GM18502 (cell line): ENCODE measurements around the gene MAP3K5.

Experiments used
- ATAC-seq: cut with Tn5 transposase; IDR thresholded peaks from one replicate; pipeline ENCODE4 v1.9.1; 2021; ENCODE audit warnings: mild to moderate bottlenecking; ENCODE audit not compliant: unreplicated experiment, poor library complexity

MAP3K5 gene

DNA sequence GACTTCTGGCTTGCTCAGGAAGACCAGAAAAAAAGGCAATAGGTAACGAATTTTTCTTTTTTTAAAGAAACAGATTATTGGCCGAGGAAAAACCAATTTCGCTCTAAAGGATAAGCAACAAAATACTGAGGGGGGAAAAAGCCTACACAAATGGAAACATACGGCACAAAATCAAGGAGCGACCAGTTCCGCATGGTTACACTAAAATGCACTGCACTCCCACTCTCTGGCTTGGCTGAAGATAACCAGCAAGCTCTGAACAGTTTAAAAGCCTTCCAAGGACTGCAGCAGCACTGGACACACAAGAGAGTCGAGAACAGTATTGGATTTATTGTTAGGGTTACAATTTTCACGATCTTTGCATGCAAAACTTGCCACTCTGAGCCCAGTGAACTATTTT is 241.2 kb downstream of the MAP3K5 start:
- ATAC-seq = no peak

DNA sequence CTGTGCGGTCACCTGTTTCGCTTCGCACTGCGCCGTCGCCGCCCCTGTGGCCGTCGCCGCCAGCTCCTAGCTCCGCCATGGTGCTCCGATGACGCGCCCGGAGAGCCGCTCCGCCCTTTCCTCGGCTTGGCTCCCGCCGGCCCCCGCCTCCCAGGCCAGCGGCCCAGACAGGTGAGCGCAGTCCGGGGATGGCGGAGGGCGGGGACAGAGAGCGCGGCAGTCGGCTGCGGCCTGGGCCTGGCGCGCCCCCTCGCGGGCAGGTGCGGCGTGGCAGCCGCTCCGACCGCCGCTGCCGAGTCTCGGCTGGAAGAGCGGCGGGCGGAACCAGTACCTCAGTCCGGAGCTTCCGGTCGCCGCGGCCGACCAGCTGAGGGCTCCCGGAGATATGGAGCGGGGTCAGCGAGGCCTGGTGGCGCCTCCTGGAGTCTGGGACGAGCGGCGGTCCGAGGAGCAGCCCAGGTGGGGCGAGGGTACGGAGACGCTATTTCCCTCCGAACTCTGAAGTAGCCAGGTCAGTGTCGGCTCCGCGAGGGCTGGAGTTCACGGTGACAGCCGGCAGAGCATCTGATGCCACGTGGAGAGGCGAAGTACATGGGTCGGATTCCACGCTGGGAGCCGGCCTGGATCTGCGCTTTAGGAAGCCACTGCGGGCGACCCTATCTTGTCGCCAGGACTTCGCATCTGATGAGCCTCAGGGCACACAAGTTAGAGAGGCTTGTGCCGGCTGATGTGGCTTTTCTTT is 241.8 kb downstream of the MAP3K5 start, which contains the start of gene MAP7:
Gene MAP7 (minus strand): TSS at position 93 of the 742 bp plus-strand sequence. CDS start 14 bp downstream, at position 79.
- peak; percentile 69 for ATAC-seq

DNA sequence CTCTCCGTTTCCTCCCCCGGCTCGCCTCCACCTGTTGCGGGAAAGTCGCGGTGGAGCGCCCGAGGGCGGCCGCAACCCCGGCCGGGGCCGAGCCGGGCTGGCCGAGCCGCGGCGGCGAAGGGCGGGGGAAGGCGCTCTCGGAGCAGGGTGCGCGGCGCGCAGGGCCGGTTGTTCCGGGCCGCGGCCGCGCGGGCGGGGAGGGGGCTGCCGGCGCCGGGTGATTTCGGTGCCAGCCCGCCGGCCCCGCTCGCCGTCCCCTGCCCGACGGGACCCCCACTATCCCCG is 242.3 kb downstream of the MAP3K5 start:
- peak; percentile 65 for ATAC-seq

DNA sequence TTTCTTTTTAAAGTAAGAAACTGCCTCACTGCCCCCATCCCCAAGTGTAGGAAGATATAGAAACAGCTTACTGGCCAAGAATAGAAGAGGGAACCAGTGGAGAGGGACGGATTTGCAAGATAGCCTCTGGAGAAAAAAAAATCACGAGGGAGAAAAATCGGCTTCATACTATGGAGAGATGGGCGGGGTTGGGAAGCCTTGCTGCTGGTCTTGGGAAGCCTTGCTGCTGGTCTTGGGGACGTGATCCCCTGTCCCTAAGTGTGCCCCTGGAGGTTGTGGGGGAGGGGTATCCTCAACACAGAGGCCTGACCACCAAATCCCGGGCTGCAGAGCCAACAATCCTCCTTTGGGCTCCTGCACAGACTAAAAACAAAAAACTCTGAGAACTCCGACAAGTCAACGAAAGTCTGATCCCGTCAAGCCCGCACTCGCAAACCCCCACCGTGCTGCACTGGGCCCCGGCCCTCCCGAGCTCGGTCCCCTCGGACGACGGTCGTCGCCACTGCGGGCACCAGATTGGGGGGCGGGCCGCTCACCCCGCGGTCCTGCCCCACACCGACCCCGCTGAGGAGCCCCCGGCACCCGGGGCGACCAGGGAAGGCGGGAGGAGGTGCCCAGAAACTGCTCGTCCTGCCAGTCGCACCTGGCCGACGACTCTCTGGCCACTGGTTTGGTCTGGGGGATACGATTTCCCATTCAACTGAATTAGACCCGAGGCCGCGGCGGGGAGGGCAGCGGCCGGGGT is 242.8 kb downstream of the MAP3K5 start:
- ATAC-seq = no peak

DNA sequence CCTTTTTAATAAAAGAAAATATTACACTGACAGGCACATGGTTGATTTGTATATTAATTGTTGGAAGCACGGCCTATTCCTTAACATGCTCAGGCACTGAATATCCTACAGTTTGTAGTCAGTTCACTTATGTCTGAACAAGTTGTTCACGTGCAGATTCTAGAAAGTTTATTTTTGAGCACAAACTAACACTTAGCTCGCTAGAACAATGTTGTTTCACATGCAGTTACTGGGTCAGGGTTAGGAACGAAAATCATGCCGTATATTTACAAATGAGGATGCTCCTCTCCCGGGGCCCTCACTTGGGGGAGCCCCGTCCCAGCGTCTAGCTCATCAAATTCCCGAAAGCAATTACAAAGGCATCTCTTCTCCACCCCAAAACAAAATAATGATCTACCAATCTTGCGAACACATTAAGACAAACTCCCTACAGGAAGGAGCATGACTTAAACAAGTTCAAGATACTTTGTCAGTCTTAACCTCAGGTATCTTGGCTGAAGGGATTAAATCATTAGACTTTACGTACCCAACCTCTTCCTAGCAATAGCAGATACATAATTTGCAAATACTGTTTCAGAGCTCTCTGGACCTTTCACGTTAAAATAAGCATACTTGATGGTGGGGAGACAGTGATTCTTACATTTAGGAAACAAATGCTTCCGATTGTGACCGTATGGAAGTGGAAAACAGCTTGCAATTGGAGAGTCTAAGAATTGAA is 243.5 kb downstream of the MAP3K5 start:
- no peak for ATAC-seq

DNA sequence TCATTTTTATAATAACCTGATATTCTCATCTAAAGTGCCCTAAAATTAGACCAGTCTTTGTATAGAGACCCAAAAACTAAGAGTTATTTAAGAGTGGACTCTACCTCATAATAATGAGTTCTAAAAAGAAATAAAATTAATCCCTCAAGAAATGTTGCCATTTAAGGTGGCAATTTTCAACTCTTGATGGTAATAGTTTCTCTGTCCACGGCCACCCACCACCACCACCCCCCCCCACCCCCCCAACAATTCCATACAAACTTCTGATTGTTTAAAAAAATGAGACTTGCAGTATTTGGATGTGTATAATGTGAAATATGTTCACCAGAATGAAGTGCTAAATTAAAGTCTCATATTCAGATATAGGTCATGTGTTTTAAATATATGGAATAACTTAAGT is 244.4 kb downstream of the MAP3K5 start:
- ATAC-seq = no peak

DNA sequence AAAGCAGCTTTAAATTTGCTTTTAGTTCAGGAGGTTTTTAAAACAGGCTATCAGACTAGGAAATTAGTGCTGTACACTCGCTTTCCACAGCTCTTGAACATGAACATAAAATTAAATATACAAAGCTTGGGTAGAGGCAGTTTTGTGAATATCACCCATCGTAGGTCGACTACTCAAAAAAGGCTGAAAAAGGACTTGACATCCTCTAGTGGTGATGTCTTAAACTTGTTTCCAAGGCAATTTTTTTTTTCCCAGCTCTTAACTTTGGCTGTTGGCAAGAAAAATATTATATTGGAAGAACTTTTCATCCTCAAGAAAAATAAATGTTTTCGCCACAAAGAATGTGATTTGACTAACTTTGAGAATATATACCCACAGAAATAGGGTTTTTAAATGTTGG is 244.9 kb downstream of the MAP3K5 start:
- no peak for ATAC-seq

- ATAC-seq = no peak
These were observed 245.9 kb downstream of the MAP3K5 start for GRCh38 chr6:136546331-136546730.

DNA sequence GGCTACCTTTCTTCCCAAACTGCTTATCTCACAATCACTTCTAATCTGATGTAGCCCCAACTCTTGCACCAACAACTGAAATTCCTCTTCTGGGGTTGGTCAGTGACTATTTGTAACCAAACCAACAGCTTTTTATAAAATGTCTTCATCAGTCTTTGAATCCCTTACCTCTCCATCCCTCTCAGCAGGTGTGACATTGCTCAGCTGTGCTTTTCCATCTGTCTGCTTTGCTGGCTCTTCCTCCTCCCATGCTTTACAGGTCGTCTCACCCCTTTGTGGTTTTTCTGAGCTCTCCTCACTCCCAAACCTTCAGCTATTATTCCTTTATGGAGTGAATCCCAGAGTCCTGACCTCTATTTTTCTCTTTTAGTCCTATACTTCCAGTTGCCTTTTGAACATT is 248.0 kb downstream of the MAP3K5 start:
- ATAC-seq = no peak

DNA sequence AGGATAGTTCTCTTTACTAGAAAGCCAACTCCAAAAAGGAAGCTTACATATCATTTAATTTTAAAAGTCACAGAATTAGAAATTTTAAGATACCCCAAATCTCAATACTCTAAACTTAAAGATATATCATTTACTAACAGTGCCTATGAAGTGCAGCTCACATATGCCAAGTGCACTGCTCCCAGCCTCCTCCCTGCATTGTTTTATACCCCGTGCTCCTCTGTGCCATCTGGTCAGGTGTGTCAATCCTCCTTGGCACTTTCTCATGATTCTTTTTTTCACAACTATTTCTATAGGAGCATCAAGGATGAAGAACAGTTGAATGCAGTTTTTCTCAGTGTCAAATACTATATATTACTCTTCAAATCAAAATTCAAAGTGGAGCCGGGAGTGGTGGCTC is 250.9 kb downstream of the MAP3K5 start:
- ATAC-seq = no peak

DNA sequence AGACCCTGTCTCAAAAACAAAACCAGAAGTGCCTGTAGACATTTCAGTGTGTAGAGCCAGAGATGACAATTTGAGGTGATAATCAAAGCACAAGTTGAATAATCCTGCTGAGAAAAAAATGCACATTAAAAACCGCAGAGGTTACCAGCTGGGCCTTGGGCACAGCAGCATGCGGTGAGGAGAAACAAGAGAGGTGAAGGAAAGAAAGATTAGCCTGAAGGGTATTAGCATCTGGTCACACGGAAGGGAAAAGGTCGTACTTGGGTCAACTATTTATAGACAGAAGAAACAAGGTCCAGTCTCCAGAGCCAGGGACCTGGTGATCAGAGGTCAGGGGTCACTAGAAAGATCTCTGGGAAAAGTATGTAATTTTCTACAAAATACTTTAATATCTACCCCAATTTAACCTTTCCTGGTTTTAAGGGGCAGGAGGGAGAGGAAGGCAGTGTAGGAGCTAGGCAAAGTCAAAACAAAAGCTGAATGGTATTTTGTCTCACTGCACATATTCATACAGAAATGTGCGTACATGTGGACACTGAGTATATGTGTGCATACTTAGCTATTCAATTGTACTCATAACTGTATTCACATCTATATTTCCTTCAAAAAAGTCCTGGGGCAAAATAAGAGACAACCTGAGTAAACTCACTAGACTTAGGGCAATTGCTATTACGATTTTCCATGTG is 252.2 kb downstream of the MAP3K5 start:
- no peak for ATAC-seq

DNA sequence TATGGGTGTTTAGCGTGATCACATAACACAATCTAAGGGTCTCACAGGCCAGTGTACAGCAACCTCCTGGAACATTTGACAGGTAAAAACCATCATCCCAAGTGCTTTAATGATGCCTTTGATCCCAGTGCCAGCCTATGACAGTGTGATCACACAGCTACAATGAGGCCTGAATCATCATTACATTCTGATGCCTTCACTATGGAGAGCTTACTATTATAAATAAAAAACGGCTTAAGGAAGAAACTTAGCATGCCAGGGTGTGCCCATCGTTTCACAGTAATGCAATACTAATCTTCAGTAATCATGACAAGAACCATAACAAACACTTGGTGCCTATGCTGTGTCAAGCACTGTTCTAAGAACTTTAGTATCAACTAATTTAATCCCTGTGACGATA is 253.4 kb downstream of the MAP3K5 start:
- no peak for ATAC-seq

- ATAC-seq = no peak
These were observed 256.2 kb downstream of the MAP3K5 start for GRCh38 chr6:136535880-136536650.

DNA sequence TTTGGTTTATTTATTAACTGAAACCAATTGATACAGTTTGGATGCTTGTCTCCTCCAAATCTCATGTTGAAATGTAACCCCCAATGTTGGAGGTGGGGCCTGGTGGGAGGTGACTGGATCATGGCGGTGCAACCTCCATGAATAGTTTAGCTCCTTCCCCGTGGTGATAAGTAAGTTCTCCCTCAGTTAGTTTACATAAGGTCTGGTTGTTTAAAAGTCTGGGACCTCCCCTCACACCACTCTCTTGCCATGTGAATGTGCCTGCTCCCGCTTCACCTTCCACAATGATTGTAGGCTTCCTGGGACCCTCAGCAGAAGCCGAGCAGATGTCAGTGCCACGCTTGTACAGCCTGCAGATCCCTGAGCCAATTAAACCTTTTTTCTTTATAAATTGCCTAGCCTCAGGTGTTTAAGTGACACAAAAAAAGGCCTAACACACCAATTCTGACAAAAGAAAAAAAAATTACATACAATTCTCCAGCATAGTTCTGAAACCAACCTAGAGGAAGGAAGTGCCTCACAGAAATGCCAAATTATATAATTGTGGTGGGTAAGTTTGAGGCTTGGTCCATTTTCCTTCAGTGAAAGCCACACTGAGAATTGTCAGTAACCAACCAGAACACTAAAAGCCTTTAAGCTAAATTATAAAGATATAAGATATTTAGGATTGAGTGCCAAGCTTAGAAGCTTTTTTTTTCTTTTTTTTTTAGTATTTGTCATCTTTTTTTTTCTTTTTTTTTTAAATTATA is 257.1 kb downstream of the MAP3K5 start:
- no peak for ATAC-seq

- ATAC-seq = no peak
These were observed 258.0 kb downstream of the MAP3K5 start for GRCh38 chr6:136534268-136534667.

DNA sequence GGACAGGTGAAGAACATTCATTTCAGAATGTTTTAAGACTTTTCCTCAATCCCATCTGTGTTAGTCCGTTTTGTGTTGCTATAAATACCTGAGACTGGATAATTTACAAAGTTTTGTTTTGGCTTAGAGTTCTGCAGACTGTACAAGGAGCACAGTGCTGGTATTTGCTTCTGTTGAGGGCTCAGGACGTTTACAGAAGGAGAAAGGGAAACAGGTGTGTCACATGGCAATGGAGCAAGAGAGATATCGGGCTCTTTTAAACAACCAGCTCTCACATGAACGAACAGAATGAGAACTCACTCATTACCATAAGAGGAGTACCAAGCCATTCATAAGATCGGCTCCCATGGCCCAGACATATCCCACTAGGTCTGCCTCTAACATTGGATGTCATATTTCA is 258.8 kb downstream of the MAP3K5 start:
- ATAC-seq = no peak

- no peak for ATAC-seq
These were observed 260.2 kb downstream of the MAP3K5 start for GRCh38 chr6:136532030-136532429.

DNA sequence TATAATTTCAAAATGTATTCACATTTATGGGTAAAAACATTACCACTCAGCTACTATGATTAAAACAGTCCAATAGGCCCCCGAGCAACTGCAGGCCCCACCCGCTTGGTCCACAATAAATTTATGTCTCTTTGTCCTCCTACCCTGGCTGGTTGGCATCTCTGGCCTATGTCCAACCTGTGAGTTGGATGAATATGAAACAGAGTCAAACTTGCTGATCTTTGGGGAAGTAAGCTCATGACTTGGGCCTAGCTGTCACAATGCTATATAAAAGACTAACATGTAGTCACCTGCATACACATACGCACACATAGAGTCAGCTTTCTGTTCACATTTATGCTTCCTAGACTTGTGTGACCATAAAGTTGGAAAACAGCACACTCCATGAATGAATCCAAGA is 262.6 kb downstream of the MAP3K5 start:
- ATAC-seq = no peak

GRCh38 chr6:136528477-136528876 is 263.8 kb downstream of the MAP3K5 start:
- no peak for ATAC-seq
